ENCODE measurements around the gene C17orf50.

The C17orf50 gene

DNA sequence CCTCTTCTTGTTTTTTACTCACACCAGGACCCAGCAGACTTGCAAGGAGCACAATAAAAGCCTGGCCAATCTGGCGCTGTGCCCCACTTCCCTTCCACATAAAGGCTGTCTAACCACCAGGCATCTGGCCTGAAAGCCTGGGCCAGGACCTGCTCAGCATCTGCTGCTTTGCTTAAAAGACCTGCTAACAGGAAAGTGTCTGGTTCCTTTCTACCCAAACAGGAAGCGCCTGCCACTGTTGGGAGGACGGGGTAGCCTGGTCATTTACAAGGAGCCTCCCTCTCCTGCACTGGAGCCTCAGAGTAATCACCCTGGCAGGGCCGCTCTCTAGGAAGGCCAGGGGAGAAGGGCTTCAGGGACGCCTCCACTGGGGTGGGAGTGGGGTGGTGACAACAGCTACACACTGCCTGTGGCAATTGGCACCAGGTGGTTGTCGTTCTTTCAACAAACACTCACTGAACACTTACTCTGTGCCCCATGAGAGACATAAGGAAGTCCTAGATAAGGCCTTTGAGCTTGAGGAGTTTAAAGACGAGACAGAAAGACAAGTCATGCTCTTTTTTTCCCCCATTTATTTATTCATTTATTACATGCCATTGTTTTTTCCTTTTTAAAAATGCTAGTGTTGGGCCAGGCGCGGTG is 41.0 kb downstream of the C17orf50 start:
- no peak overlapping the region for H3K4me3 ChIP-seq (ENCODE audit: low read depth, low read length)
- DNase-seq (ENCODE audit: low read depth): no peak
- TF ChIP-seq CTCF (IDR thresholded peaks at IDR 0.05; ENCODE audit: low read depth, low read length, missing control alignments): no peak

GRCh38 chr17:35804658-35805192 is 44.0 kb downstream of the C17orf50 start:
- TF ChIP-seq CTCF (IDR thresholded peaks at IDR 0.05; ENCODE audit: low read depth, low read length, missing control alignments): peak; percentile 90
- peak; percentile 76 for DNase-seq (ENCODE audit: low read depth)
- H3K4me3 ChIP-seq (ENCODE audit: low read depth, low read length): no peak overlapping the region

DNA sequence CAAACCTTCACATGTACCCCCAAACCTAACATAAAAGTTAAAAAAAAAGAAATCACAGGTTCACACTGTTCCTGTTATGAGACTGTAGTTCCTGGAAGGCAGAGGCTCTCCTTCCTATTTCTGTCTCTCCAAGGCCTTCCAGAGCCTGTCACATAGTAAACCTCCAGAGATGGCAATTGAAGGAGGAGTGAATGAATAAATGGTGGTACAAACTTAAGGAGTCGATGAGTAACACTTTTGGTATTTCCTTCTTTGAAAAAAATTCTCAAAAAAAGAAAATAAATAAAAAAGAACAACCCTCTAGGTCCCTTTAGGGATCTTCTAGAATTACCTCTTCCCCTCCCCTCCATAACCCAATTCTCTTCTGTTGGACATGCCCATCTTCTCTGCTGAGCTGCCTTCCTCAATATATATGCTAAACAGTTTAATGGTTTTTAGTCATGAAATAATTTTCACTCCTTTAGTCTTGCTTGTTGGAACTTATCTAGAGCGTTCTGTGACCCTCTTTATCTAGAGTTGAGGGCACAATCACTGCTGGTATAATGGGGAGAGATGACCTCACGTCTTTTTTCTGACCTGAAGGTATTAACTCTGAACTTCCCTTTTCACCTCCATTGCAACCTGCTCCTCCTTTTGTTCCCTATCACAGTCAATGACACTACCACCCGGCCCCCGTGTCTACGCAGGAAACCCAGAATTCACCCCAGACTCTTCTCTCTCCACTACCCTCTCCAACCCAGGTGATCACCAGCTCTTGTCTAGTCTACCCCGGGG is 46.9 kb downstream of the C17orf50 start:
- no peak for DNase-seq (ENCODE audit: low read depth)
- TF ChIP-seq CTCF (IDR thresholded peaks at IDR 0.05; ENCODE audit: low read depth, low read length, missing control alignments): no peak
- H3K4me3 ChIP-seq (ENCODE audit: low read depth, low read length): no peak overlapping the region

DNA sequence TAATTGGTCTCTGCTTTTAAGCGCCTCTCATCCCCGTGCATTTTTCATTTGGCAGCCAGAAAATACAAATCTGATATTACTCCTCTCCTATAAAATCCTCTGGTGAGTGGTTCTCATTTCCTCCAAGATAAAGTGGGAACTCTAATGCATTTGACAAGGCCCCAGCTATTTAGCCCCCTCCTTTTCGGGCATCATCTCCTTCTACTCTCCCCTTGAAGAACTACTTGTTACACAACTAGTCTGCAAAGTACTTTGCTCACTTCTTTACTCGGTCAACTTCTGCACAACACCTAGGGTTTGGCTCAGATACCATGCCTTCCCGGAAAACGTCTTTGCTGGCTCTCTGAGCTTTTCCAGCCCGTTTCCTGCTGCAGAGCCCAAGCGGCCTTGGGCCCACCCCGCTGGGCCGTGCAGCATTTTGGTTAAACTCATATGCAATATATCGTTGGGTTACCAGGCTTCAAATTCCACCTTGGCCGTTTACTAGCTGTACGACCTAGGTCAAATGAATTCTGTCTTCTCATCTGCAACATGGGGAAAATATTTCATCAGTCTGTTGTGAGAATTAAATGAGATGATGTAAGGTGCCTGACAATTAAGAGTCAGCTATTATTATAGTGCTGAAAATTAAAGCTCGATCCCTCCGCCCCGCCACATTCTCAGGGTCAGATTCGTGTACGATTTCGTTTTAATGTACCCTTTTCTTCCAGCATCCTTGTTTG is 47.7 kb downstream of the C17orf50 start:
- DNase-seq (ENCODE audit: low read depth): no peak
- peak overlapping the region; percentile 64 for H3K4me3 ChIP-seq (ENCODE audit: low read depth, low read length)
- TF ChIP-seq CTCF (IDR thresholded peaks at IDR 0.05; ENCODE audit: low read depth, low read length, missing control alignments): no peak

GRCh38 chr17:35808962-35809854 is 48.5 kb downstream of the C17orf50 start, which contains the start of gene TAF15:
TAF15 (plus strand) TSS chr17:35809484; CDS start chr17:35809570, 86 bp downstream.
- H3K4me3 ChIP-seq (ENCODE audit: low read depth, low read length): peak within 1 kb of the TSS; percentile 64
- peak; percentile 78 for TF ChIP-seq CTCF (IDR thresholded peaks at IDR 0.05; ENCODE audit: low read depth, low read length, missing control alignments)
- peak; percentile 99 for DNase-seq (ENCODE audit: low read depth)

GRCh38 chr17:35809855-35810461 is 49.3 kb downstream of the C17orf50 start:
- H3K4me3 ChIP-seq (ENCODE audit: low read depth, low read length): peak overlapping the region; percentile 64
- DNase-seq (ENCODE audit: low read depth): no peak
- no peak for TF ChIP-seq CTCF (IDR thresholded peaks at IDR 0.05; ENCODE audit: low read depth, low read length, missing control alignments)

Measured in GM12864 (cell line).